GM12865 (cell line): Measurements from ENCODE around the gene HPN.
"Not testable (repeated sequence)": the region's sequence is repeated elsewhere in the genome, so short reads cannot be mapped to it uniquely, and the experiment has no call there.

Experiments
- DNase-seq: peaks from one replicate; pipeline ENCODE4 v3.0.0; 2010; ENCODE audit warnings: low read depth
- H3K4me3 ChIP-seq: 2 replicates; pipeline ENCODE4 v1.5.1; 2011; ENCODE audit warnings: mild to moderate bottlenecking, low read depth, low read length, control low read depth
- CTCF ChIP-seq: IDR thresholded peaks from 2 replicates; pipeline ENCODE4 v1.5.1; 2011; ENCODE audit warnings: low read length, control low read depth, low read depth, inconsistent platforms; ENCODE audit not compliant: insufficient read depth; ENCODE audit errors: missing control alignments

HPN gene

GRCh38 chr19:35041548-35042055, at the start of gene HPN:
TSS of gene HPN (plus strand) at chr19:35041721. CDS start at chr19:35042507, 786 bp downstream.
- no peak for TF ChIP-seq CTCF
- no peak for DNase-seq
- H3K4me3 ChIP-seq: no peak within 1 kb of the TSS

- DNase-seq, H3K4me3 ChIP-seq: not testable (repeated sequence)
Measured at GRCh38 chr19:34992582-34992981, 48.9 kb upstream of the HPN start.

- TF ChIP-seq CTCF: no peak
- no peak overlapping the region for H3K4me3 ChIP-seq
- no peak for DNase-seq
Measured at GRCh38 chr19:34994286-34994642, 47.3 kb upstream of the HPN start.

- no peak for DNase-seq
- H3K4me3 ChIP-seq: no peak overlapping the region
- TF ChIP-seq CTCF: no peak
Measured at GRCh38 chr19:34994643-34995541, 46.6 kb upstream of the HPN start.

GRCh38 chr19:34995551-34995950, 46.0 kb upstream of the HPN start:
- TF ChIP-seq CTCF: no peak

GRCh38 chr19:34997071-34997617, 44.4 kb upstream of the HPN start:
- no peak for DNase-seq
- no peak overlapping the region for H3K4me3 ChIP-seq
- no peak for TF ChIP-seq CTCF

More at GRCh38 chr19:34995551-34995950, 46.0 kb upstream of the HPN start:
- no peak overlapping the region for H3K4me3 ChIP-seq
- DNase-seq: no peak

GRCh38 chr19:34998224-34998623, 43.3 kb upstream of the HPN start:
- not testable (repeated sequence) for DNase-seq, H3K4me3 ChIP-seq
